ENCODE results near the gene LENG8.

DNA sequence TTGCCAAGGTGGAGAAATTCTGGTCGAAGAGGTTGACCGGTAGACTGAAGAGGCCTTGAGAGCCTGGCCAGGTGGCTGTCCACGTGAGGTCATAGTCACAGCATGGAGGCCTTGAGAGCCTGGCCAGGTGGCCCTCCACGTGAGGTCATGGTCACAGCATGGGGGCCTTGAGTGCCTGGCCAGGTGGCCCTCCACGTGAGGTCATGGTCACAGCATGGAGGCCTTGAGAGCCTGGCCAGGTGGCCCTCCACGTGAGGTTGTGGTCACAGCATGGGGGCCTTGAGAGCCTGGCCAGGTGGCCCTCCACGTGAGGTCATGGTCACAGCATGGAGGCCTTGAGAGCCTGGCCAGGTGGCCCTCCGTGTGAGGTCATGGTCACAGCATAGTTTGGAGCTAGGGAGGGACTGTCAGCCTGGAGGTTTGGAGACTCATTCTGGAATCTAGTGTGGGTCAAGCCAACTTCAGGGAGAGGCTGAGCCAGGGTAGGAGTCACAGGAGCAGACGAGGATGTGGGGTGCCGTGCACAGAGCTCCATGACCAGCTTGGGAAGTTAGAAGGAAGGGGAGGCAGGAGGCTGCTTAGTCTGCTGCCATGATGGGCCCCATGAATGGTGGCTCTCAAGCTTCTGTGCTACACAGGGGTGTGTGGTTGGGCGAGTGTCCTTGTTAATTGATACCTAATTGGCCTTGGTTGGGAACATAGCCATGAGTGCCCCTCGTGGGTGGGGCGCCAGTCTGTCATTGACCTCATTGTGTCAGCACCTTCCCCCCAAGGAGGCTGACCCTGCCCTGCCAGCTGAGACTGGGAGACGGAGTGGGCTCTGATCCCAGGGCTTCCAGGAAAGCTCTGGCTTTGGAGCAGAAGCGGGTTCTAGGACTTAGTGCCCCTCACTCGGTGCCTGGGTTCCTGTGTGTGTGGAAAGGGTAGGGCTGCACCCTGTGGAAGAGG is 10.6 kb downstream of the LENG8 start:
- TF ChIP-seq, protein P1, sequence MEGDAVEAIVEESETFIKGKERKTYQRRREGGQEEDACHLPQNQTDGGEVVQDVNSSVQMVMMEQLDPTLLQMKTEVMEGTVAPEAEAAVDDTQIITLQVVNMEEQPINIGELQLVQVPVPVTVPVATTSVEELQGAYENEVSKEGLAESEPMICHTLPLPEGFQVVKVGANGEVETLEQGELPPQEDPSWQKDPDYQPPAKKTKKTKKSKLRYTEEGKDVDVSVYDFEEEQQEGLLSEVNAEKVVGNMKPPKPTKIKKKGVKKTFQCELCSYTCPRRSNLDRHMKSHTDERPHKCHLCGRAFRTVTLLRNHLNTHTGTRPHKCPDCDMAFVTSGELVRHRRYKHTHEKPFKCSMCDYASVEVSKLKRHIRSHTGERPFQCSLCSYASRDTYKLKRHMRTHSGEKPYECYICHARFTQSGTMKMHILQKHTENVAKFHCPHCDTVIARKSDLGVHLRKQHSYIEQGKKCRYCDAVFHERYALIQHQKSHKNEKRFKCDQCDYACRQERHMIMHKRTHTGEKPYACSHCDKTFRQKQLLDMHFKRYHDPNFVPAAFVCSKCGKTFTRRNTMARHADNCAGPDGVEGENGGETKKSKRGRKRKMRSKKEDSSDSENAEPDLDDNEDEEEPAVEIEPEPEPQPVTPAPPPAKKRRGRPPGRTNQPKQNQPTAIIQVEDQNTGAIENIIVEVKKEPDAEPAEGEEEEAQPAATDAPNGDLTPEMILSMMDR (IDR thresholded peaks at IDR 0.05; ENCODE audit: control extremely low read depth in 1 of 3, insufficient read depth in 1 of 3, low read depth in 1 of 3, low read length in 3 of 3): no peak
- TF ChIP-seq SP1 (IDR thresholded peaks at IDR 0.05; ENCODE audit: low read depth, low read length): no peak

All from H1 (cell line).